HG03575 (cell line): ENCODE measurements around the gene UBE2QL1.

ENCODE experiments used
- ATAC-seq: cut with Tn5 transposase; IDR thresholded peaks from one replicate; pipeline ENCODE4 v1.9.1; 2021; ENCODE audit not compliant: unreplicated experiment, insufficient number of reproducible peaks, low FRiP score; ENCODE audit errors: extremely low read depth

The UBE2QL1 gene

DNA sequence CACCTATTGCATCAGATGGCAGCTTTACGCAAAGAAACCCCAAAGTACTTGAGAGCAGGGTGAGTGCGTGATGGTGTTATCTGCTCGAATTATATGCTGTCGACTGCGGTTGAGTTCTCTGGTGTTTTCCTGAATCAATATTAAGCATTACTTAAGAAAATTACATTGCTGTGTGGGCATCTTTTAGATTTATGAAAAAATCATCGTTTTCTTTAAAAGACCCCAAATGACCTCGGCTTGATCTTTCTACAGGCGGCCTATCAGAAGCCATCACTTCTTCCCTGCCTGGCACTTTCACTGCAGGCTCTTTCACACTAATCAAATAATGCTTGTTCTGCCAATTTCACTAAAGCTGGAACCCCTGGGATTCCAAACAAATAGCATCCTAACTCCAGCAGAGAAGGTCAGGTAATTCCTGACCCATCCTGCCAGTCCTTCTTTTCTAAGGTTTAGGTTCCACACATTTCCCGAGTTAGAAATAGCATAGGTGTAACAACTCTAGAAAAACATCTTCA is 1.7 kb downstream of the UBE2QL1 start:
- ATAC-seq = no peak

DNA sequence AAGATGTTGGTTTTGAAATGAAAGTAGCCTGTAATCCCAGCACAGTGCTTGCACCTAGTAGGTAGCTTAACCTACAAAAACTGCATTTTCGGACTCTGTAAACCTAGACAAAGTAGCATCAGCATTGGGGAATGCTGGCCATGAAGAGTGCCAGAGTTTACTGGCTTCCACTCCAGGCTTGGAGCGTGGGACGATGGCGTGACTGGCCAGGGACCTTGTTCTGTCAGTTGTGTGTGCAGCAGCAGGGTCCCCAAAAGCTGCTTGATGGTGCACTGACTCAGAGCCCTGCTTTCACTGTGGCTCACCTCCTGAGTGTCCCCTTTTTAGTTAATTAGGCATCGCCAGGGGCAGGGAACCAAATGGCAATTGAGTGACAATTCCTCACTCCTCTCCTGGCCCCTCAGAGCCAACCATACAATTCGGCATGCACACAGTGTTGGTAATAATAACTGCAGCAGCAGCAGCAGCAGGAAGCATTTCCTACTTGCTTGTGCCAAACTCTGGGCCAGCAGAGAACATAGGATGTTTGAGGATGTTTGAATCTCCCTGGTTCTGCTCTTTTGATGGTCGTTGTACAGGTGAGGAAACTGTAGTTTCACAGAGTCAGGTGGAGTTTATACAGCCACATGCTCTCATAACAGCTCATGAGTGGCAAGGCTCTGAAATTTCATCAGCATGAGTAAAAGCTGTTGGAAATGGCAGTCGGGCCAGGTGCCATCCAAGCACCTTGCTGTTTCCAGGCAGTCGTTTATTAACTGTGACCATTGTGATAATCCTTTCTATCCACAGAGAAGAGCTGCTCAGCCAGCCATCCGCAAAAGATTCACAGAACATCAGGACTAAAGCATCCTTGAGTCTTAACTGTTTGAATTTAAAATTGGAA is 4.2 kb downstream of the UBE2QL1 start:
- no peak for ATAC-seq

DNA sequence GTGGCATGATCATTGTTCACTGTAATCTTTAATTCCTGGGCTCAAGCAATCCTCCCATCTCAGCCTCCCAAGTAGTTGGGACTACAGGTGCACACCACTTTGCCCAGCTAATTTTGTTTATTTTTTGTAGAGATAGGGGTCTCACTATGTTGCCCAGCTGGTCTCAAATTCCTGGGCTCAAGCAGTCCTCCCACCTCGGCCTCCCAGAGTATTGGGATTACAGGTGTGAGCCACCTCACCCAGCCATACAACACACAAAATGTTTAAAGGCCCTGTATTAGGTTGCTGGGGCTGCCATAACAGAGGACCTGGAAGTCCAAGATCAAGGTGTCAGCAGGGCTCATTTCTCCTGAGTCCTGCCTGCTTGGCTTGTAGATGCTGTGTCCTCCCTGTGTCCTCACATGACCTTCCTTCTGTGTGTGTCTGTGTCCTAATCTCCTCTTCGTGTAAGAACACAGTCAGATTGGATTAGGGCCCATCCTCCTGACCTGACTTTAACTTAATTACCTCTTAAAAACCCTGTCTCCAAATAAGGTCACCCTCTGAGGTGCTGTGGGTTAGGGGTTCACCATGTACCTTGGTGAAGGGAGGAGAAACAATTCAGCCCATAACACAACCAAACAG is 5.4 kb downstream of the UBE2QL1 start:
- no peak for ATAC-seq

DNA sequence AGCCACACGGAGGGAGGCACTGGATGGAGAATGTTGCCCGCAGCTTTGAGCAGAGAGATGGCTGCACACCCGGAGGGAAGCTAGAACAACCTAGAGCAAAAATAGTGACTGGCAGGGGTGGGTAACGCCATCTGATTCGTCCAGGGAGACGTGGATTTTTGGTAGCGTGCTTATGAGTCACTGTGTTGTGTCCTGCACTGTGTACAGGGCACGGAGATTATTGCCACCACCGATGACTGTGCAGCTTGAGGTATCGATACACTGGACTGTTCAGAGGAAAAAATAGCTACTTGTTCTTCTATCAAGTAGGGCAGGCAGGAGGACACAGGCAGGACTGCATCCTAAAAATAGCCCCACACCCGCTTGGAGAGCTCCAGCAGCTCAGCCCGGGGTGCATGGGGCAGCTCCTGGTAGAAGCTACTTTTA is 6.0 kb downstream of the UBE2QL1 start:
- ATAC-seq = no peak

DNA sequence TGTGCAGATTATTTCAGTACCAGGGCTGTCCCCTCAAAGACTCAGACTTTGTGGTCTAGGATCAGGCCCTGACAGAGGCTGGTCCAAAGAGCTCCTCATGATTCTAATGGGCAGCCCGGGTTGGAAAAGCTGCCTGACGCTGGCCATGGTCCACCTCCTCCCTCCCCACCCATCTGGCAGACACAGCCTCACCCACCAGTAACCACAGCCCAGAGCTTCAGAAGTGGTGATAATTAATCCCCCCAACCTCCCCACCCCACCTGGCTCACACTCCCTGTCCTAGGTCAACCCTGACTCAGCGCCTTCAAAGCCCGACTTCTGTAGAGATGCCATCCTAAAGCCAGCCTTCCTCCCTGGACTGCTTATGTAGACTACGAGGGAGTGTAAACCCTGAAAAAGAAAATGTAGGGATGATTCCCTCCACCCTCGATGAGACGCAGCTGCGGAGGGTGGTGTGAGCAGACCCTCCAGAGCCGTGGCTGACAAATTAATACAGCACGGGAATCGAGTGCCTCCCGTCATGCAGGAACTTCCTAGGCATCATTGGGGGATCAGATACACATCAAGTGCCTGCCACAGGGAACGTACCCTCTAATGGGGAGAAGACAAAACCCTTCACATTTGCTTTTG is 7.0 kb downstream of the UBE2QL1 start:
- no peak for ATAC-seq

DNA sequence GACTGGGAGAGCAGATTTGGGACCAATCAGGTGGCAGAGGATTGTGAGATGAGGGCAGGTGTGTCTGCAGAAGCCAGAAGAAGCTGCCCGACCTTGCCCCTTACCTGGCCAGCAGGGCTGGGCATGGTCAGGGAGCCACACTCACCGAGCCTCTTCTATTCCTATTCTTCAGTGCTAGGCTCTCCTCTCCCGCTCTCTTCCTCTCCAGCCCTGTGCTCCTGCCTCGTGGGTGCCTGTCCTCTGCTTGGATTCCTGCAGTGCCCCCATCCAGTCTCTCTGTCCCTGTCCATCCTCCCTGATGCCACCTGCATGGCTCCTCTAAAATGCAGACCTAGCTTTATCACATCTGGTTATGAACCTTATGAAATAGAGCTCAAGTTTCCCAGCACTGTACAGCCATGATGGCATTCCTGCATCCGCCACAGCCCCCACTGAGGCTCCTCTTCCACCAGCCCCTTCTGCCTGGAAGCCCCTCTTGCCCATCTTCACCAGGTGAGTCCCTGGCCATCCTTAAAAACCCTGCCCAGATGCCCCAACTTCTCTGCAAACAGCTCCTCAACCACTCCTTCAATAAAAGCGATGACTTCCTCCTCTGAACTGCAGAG is 8.2 kb downstream of the UBE2QL1 start:
- ATAC-seq = no peak

DNA sequence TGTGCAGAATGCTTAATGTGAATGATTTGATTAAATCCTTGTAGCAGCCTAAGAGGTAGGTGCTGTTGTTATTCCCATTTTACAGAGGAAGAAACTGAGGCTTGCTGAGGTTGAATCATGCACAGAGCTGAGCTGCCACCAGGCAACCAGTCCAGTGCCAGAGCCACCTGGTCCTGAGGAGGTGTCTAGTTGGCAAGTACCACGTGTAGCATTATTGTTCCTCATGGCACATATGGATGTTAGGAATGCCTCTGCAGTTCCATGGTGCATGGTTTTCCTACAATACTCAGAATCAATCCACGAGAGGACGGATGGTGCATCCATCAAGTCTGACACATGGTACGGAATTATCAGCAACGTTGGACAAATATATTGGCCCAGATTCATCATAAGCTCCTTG is 8.9 kb downstream of the UBE2QL1 start:
- ATAC-seq = no peak

DNA sequence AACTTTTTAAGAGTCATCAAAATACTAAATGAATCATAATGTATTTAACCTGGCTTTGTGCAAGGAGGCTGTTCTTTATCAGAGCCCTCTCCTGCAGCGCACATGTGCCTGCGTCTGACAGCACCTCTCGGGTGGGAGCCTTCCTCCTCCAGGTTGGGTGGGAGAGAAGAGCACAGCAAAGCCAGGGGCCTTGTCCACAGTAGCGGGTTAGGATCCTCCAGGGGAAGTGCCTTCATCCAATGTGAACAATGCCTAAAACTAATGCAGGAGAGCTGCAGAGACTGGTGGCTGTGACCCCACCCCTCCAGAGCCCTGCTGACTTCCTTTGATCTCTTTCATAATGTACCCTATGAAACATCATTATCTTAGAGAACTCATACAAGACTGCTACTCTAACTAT is 10.2 kb downstream of the UBE2QL1 start:
- no peak for ATAC-seq

DNA sequence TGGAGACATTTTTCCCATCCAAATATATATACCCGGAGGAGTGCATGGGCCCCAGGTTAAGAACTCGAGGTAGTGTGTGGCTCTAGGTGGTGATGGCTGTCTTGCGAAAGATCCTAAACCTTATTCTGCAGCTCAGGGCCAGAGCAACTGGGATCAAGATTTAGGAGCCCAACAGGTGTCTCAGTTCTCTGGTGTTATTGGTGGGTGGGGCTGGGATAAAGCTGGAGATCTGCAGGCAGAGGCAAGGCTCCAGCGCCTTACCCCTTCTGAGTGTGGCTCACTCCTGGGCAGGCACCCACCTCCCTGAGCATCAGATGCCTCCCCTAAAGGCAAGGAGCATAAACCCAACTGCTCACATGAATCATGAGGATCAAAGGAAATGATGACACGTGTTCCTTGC is 11.2 kb downstream of the UBE2QL1 start:
- no peak for ATAC-seq

DNA sequence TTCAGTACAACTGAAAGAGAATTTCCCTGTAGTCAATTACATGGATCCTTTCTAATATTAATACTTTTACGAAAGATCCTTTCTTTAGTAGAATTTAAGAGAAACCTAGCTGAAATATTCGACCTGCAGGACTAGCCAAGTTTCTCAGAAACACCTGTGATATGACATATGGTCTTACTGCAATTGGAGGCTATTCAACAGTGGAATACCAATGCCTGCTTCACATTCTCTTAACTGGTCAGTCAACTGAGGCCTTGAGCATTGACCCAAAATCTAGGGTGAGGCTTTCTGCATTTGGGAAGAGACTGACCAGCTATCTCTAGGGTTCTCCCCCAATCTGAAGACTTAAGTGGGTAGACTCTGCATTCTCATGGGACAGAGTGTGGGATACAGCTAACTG is 12.3 kb downstream of the UBE2QL1 start:
- ATAC-seq = no peak

DNA sequence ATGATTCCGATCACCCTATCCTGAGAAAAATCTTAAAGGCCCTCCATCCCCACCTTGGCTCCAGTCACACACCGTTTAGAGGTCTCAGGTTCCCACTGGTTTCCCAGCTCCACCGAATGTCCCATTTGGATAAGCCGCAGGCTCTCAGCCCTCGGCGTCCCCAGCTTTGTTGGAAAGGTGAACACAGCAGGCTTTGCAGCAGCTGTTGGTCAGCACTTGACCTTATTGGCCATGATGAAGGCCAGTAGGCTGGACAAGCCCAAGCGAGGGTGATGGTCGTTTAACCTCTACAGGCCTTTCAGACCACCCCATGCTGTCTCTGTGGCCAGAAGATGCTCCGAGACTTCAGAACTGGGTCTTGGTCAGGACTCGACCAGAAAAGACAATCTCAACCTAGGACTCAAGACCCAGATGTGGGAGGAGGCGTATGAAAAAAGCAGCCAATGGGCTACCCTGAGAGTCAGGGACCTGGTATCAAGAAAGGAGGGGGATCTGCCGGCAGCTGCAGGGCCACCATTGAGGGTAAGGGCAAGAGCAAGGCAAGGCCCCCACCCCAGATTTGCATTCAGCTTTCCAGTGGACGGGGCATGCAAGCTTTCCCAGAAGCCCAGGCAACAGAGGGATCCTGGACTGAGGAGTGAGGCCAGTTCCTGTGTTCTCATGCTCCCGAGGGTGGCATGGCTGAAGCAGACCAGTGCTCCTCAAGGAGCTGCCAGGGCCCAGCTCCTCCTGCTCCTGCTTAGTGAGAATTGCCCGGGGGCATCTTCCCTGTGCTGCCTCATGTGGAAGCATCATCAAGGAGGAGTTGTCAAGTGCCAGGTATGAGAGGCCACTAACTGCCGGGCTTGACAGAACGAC is 13.4 kb downstream of the UBE2QL1 start:
- ATAC-seq = no peak

DNA sequence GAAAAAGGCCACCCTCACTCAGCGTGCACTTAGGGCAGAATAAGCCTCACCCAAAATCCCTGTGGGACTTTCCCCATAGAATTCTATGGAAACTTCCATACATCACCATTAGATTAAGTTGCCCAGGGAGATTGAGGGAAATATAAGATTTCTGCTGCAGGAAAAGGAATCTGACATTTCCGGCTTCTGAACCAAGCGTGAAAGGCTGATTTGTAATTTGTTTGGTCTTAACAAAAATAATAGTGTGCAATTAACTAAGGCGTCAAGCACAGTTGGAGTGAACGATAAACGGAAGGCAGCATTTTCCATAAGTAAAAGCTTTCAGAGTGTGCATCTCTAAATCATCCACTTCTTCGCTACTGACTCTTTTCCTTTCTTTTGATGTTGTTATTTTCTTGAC is 14.0 kb downstream of the UBE2QL1 start:
- no peak for ATAC-seq

DNA sequence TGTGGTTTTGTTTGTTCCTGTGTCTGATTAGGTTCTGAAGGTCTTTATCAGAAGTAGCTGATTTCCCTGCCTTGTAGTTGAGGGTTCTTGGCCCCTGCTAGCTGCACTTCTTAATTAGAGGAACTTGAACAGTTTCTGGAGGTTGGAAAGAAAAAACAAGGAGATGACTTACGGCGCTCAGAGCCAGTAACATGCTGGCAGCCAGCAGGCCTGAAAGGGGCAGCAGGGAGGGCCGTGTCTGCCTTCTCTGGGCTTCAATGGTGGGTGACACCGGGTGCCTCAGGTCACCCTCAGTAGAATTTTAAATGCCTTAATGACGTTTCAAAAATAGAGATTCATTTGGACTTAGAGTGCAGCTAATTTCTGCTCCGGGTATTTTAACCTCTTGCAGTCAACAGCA is 15.8 kb downstream of the UBE2QL1 start:
- ATAC-seq = no peak

DNA sequence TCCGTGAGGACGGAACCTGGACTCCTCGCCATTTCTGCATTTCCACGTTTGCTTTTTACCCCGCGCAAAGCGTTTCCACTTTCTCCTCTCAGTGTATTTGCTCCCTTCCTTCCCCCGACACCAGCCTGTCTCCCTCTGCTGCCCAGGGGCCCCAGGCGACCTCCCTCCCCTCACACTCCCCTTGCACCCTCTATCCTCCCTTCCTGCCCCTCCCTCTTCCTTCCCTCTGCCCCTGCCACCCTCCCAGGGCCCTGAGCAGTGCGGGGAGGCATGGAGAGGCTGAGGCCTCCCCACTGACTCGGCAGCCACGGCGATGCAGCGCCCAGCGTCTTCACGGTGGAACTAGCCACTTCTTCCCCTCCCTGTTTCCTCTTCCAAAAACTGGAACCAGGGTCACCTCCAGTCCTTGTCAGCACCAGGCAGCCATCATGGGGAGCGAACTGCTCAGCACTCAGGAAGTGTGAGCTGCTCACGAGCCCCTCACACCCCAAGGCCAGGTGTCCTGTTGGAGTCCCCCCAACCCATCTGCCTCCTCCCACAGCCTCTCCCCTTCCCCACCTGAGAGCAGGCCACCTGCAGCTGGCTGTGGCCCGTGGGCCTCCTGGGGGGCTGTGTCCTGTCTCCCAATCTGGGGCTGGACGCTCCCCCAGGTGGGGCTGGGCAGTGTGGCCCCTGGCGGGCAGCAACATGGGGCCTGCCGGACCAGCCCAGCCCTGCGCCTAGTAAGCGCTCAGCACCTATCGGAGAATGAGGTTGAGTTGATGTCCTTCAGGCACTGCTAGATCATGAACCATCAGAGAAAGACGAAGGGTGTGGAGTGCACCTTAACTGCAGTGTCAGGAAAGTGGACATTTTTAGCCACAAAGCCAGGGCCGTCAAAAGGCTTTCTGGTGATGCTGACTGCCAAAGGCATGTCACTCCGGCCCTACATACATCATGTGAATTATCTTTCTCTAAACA is 17.5 kb downstream of the UBE2QL1 start:
- no peak for ATAC-seq

DNA sequence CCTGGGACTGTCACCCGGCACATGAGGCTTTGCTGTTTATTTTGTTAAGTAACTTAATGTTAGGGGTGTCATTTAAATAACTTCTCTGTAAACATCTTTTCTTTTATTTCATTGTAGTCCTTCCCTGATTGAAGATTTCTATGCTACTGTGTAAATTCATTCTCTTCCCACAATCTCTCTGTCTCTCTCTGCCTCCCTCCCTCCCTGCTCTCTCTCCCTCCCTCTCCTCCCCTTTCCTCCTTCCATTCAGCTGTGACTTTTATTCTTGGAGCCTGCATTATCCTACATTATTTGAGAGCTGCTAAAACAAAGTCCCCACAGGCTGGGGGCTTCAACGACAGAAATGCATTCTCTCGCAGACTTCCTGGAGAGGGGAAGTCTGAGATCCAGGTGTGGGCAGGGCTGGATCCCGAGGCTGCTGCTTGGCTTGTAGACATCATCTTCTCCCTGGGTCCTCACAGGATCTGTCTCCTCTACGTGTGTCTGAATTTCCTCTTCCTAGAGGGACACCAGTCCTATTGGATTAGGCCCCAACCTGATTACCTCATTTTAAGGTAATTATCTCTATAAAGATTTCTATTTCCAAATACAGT is 18.4 kb downstream of the UBE2QL1 start:
- no peak for ATAC-seq

DNA sequence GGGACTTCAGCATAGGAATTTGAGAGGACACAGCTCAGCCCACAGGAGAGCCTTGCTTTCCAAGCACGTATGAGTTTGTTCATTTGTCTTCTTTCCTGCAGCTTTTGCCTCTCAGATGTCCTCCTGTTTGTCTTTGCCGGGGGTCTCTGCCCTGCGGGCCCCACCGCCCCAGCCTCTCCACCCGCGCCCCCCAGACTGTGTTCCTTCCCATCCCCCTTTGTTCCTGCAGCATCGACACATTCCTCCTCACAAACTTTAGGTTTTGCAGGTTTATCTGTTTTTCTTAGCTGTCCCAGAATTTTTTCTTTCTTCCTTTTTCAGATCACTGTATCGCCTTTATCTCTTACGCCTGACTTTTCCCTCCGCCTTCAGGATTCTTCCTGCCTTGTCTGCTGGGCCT is 18.9 kb downstream of the UBE2QL1 start:
- no peak for ATAC-seq

DNA sequence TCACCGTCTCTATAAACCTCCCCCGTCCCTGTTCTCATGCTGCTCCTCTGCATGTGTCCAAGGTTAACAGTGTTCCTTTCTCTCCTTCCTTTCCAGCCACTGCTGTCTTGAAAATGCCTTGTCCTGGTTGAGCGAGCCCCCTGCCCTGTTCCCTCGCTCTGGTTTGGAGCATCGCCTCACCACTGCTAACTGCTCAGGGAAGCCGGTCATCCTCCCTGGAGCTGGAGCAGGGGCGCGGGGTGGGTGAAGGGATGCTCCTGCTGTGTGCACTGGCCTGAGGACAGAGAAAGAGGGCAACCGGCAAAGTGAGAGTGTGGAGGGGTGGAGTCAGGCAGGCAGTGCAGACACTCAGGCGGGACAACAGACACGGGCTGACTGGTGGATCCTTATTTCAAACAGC is 19.4 kb downstream of the UBE2QL1 start:
- no peak for ATAC-seq
